GM18517 (cell line): ENCODE data around the gene AGMO.

ENCODE experiments used
- ATAC-seq: cut with Tn5 transposase; IDR thresholded peaks from one replicate; pipeline ENCODE4 v1.9.1; 2021; ENCODE audit warnings: mild to moderate bottlenecking, moderate library complexity; ENCODE audit not compliant: unreplicated experiment

The AGMO gene

GRCh38 chr7:15402436-15403136 lies 159.2 kb downstream of the AGMO start:
- no peak for ATAC-seq

GRCh38 chr7:15400440-15400839 lies 161.4 kb downstream of the AGMO start:
- no peak for ATAC-seq

GRCh38 chr7:15399441-15399840 lies 162.4 kb downstream of the AGMO start:
- no peak for ATAC-seq

GRCh38 chr7:15397922-15398760 lies 163.7 kb downstream of the AGMO start:
- no peak for ATAC-seq

GRCh38 chr7:15397159-15397550 lies 164.7 kb downstream of the AGMO start:
- ATAC-seq: no peak

- ATAC-seq: no peak
Observed at GRCh38 chr7:15396210-15397158, 165.3 kb downstream of the AGMO start.

GRCh38 chr7:15389073-15389472 lies 172.7 kb downstream of the AGMO start:
- no peak for ATAC-seq

GRCh38 chr7:15378494-15379145 lies 183.2 kb downstream of the AGMO start:
- ATAC-seq: no peak

GRCh38 chr7:15376600-15376999 lies 185.2 kb downstream of the AGMO start:
- ATAC-seq: no peak

GRCh38 chr7:15370441-15370840 lies 191.4 kb downstream of the AGMO start:
- no peak for ATAC-seq

GRCh38 chr7:15368653-15369052 lies 193.2 kb downstream of the AGMO start:
- ATAC-seq: no peak

GRCh38 chr7:15367897-15368296 lies 193.9 kb downstream of the AGMO start:
- no peak for ATAC-seq

- ATAC-seq: no peak
Observed at GRCh38 chr7:15358112-15358511, 203.7 kb downstream of the AGMO start.

- no peak for ATAC-seq
Observed at GRCh38 chr7:15352421-15353206, 209.2 kb downstream of the AGMO start.

- ATAC-seq: no peak
Observed at GRCh38 chr7:15345216-15345615, 216.6 kb downstream of the AGMO start.

- no peak for ATAC-seq
Observed at GRCh38 chr7:15341817-15342216, 220.0 kb downstream of the AGMO start.

- ATAC-seq: no peak
Observed at GRCh38 chr7:15336146-15336545, 225.7 kb downstream of the AGMO start.

GRCh38 chr7:15335390-15335789 lies 226.4 kb downstream of the AGMO start:
- ATAC-seq: no peak

GRCh38 chr7:15334536-15335263 lies 227.1 kb downstream of the AGMO start:
- ATAC-seq: no peak
